Stimulated activated CD4-positive, alpha-beta T cell treated with anti-CD3 and anti-CD28 coated beads, TNF-alpha, amount 100 ng/mL, for 24 hours (primary cell): ENCODE data around the gene VEZT.
"Not testable (repeated sequence)": the region's sequence is repeated elsewhere in the genome, so short reads cannot be mapped to it uniquely, and the experiment has no call there.

Source experiments
- DNase-seq, 3 experiments: peaks; one replicate each; pipeline ENCODE4 v3.0.0-alpha.2; 2020; ENCODE audit warnings: low read depth in 3 of 3

VEZT gene

DNA sequence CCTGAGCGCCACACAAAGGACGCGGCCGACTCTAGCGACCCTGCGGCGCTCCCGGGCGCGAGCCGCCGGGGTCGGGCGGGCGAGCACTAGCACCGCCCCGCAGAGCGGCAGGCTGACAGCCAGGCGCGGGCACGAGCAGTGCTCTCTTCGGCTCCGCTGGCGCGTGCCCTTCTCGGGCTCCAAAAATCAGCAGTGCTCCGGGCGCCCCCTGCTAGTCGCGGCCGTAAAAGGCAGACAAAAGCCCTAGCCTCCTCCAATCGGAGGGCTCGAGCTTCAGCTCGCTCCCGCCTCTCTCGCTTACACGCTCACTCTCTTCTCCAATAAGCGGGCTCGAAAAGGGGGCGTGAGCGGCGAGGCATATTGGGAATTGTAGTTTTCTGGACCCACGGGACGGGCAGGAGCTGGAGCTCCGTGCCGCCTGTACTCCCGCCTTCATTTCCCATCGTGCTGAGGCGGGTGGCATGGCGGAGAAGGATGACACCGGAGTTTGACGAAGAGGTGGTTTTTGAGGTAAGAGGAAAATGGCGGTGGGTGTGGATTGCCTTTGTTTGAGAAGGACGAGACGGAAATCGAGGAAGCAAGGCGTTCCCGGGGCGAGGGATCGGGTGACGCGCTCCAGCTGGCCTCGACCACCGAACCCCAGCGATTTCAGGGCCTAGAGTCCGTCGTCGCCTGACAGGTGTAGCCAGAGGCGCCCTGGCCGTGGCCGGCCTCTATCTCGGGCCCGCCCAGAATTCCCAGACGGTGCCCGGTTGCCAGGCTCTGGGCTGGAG, at the start of gene VEZT, which contains the start of gene FGD6:
VEZT (plus strand) TSS at position 431 of the 773 bp plus-strand sequence; CDS start at position 475, 44 bp downstream.
FGD6 (minus strand) TSS at position 91 of the 773 bp plus-strand sequence. CDS start 227 bp downstream, outside the sequence.
- DNase-seq: peak; percentile 93 to 98 (median 96)

DNA sequence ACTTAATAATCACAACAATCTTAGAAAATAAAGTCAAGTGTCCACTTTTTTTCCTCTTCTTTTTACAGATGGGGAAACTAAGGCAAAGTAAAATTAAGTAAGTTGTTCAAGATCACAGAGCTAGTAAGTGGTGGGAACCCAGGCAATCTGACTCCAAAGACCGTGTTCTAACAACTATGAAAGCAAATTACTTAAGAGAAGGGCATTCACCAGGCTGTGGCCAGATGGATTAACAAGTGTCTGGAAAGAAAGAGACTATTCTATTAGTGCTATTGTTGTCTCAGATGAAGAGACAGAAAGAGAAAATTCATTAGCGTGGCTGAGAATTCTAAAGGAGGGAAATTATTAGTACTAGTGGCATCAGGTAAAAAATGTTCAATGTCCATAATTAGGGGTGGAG, 48.9 kb upstream of the VEZT start:
- no peak for DNase-seq

DNA sequence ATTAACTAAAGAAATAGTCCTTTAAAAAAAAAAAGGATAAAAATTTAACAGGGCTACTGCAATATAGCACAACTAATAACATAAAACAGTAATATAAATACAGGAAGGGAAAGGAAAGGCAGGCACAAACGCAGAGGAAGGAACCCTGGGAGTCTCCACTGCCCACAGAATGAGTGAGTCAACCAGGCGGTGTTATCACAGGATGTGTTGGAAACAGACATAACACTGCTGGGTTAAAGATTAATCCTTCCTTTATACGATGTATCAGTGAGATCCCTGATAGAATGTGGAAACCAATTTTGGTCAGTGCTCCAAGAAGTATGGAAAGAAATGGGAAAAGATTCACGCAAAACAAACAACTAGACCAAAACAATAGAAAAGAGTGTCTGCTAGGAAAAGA, 48.2 kb upstream of the VEZT start:
- no peak for DNase-seq

DNA sequence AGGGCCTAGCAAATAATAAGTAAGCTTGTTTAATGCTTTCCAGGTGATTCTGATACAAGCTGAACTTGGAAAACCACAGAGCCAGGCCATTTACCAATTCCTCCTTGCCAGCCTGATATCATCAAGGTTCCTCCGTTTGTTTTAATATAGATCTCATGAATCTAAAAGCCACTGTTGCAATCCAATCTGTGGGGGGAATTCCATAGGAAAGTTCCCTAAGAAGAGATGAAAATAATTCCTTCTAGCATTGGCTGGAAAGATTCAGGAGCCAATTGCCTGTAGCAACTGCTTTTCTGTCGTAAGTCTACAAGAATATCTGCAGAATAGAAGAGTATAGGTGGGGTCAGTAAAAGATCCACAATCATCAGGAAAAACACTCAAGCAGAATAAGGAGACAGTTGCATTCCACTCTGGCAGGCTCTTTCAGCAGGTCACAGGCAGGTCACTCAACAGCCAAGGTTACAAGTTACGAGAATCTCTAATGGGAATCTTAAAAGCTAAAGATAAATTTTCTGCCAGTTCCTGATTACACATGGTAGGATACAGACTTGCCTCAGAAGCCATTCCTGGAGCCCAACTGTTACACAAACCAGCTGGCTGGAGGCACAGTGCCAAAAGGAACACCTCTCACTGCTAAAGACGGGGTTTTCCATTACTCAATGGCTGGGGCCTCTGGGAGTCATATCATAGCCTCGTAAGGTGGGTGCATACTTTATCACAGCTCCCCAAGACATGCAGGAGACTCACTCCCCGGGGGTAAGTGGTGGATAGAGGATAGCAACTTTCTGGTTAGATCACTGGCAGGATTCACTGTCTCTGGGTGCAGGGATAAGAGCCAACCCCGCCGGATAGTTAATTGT, 44.0 kb upstream of the VEZT start:
- DNase-seq: no peak

DNA sequence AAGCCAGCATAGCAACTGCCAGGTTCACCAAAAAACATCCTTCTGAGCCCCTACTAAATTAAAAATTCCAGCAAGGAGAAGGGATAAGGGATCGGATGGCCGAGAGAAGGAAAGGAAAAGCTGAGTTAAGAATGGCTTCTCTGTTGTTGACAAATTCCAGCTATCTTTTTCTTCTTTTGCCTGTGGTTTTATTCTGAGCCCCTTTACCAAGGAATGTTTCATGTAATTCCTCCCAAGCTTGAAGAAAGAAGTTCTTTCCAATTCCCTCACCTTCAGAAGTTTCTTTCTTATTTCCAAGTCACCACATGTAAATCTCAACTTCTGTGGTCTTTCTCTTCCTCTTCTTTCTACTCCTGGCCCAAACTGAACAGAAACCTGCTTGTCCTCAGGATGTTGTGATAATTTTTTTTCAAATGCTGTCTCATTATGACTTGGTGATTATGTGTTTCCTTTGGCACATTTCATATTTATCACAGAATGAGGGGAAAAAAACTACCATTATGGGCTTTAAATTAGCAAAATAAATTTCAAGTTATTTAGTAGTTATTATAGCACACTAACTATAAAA, 40.3 kb upstream of the VEZT start:
- no peak for DNase-seq

DNA sequence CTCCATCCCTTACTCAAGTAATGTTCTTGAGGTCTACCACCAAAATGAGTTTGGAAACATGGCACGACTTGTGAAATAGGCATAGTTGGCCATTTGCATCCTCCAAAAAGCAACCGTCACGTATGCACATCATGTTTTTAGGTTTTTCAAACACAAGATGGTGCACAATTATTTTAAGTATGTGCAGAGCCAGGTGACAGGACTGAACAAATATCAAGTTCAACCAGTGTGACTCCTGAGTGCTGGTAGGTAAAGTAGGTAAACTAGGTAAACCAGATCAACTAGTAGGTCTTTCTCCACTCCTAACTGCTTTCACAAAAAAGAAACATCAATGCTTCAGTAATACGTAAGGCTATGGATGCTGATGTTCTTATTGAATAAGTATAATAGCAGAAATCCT, 39.5 kb upstream of the VEZT start:
- no peak for DNase-seq

GRCh38 chr12:95179011-95179410, 38.6 kb upstream of the VEZT start:
- no peak for DNase-seq

DNA sequence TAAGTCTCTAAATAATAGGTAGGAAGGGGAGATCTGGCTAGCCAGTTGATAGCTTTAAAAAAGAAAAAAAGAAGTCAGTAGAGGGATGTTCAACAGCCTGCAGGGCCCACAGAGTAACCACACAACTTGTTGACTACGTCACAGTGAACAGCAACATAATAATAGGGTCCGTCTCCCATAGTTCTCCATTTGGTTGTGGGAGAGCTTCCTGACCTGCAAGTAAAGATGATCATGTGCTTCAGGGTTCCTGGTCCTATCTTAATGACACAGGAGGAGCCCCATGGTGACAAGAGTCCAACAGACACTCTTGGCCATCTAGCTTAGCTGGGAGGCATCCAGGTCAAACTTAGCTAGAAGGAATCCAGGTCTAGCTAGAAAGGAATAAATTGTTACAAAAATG, 36.5 kb upstream of the VEZT start:
- no peak for DNase-seq

GRCh38 chr12:95182868-95183415, 34.7 kb upstream of the VEZT start:
- DNase-seq: no peak

DNA sequence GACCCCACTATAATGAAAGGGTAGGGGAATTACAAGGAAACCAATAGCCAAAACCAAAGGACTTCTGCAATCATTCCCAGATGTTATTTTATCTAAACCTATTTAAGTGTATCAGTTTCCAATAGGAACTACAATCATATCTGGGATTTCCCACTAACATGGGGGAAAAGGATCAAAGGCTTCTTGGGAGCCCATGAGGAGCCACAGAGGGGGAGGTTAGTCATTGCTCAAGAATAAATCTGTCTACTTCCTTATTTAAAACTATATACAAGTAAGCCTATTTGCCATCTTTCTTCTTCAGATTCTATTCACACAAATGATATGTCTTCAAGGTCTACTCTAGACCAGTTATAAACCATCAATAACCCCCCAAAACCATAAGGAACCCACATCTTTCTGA, 33.5 kb upstream of the VEZT start:
- no peak for DNase-seq

DNA sequence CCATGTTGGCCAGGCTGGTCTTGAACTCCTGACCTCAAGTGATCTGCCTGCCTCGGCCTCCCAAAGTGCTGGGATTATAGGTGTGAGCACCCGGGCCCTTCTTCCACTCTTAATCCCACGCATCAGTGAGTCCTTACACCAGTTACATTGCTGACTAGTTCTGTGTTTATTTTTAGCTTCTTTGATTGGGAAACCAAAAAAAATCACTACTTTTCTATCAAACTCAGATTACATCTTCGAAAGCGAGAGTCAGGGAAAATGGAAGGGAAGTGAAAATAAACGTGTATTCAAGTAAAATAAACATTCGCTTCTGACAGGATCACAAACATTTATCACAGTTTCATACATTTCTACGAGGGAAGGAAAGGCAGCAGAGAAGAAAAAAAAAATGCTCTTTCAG, 32.5 kb upstream of the VEZT start:
- DNase-seq: no peak

GRCh38 chr12:95185854-95186253, 31.8 kb upstream of the VEZT start:
- DNase-seq: no peak

DNA sequence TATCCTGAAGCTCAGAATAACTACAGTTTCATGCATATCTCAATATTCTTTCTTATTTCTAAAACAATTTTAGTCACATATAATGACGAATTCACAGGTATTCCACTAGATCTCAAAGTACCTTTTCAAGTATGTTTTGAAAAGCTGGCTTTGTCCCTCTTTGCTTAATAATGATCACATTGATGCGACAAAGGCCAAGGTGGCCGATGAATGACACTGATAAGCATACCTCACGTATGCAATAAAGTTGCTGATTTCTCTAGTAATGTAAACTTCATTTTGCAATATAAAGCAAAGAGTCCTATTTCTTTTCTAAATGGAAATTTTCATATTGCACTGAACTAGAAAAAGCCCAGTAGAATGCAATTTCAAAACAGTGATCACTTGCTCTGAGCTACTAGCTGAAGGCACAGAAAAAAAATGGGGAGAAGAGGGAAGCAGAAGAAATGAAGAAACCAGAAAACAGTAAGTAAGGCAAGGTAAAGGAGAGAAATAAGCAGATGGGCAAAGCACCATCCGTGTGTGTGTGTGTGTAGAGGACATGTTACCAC, 29.7 kb upstream of the VEZT start:
- DNase-seq: no peak

DNA sequence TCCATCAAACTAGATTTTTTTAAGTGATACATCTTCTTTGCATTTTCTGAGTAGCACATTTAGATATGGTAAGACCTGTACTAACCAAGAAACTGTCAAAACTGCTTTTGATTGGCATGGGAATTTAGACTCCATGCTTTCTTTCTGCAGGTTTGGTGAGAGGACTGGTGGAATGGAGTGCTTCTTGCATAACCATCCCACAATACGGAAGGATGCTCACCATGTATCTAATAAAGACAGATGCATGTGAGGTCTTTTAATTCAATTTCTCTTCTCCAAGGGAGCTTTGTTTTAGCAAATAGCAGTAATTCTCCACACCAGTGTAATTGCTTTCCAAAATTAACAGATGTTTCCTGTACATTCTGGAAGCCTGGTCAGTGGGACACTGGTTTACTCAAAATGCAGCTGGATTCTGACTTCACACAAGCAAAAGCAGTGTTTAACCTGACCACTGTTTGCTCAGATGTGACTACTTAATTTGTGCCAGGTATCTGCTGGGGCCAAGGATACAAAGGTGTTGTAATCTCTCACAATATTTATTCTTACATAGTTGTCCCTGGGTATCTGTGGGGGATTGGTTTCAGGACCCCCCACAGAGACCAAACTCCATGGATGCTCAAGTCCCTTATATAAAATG, 26.4 kb upstream of the VEZT start:
- DNase-seq: no peak

DNA sequence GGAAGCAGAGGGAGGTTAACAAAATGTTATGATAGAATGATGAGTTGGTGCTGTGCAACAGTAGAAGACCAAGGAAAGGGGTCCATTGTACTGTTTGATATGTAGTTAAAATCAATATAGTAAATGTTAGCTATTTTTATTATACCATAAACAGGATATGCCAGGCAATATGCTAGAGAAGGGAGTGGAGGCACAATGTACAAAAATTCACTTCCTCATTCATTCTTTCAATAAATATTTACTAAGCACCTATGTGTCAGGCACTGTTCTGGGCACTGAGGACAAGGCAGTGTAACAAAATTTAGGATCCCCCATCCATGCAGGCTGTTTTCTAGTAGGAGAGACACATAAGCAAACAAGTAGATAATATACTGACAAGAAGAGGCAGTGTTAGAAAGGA, 25.3 kb upstream of the VEZT start:
- DNase-seq: no peak

- no peak for DNase-seq
These were observed 24.5 kb upstream of the VEZT start for GRCh38 chr12:95193139-95193538.

- no peak for DNase-seq
These were observed 22.5 kb upstream of the VEZT start for GRCh38 chr12:95195122-95195521.

DNA sequence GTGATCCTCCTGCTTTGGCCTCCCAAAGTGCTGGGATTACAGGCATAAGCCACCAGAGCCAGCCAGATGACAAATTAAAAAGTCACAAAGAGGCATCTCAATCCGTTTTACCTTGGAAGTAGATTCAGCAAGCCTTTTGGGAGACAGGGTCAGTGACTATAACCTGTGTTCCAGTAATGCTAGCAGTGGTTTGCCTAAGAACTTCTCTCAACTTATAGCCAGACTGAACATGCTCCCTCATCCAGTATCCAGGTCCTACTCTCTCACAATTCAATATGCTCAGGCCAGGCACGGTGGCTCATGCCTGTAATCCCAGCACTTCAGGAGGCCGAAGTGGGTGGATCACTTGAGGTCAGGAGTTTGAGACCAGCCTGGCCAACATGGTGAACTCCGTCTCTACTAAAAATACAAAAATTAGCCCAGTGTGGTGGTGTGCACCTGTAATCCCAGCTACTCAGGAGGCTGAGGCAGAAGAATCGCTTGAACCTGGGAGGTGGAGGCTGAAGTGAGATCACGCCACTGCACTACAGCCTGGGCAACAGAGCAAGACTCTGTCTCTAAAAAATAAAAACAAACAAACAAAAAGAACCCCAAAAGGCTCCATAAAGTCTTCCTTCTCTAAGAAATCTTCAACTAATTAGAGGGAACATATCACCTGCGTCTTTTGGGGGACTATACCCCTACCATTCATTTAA, 20.6 kb upstream of the VEZT start:
- not testable (repeated sequence) for DNase-seq

GRCh38 chr12:95197636-95198035, 20.0 kb upstream of the VEZT start:
- no peak for DNase-seq

DNA sequence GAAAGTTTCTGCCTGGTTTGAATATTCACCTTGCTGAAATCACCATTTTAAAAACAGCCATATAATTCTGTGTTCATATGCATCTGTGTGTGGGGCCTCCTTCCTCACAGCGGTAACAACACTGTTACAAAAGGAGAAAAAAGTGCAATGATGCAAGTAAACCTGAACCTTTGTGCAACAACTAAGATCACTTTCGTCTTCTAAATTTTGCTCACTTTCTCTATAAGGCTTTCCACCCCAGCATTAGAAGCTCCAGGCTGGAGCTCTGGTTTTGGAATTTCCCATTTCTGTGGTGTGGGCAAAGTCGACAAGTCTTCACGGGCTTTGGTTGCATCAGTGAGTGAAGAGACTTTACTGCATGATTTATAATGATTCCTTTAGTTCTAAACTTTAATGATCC, 18.7 kb upstream of the VEZT start:
- no peak for DNase-seq
